Measurements from ENCODE around the gene RFTN1.

RFTN1 gene

DNA sequence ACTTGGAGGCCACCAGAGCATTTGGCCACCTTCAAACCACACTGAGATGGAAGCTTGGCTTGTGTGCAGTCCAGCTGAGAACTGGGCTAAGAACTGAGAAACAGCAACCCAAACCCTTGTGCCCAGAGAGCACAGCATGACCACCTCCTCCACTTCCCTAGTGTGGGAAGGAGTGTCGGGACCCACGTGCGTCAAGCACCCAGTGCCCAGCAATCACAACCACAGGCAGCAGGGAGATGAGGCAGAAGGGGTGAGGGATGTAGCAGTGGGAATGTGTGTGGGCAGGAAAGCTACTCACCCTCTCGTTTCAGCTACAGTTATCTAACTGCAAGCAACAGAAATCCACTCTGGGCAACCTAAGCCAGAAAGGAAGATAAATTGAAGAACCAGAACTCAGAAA, 25.0 kb upstream of the RFTN1 start:
- Histone ChIP-seq H3K9ac (ENCODE audit: low read depth, low read length, poor library complexity, severe bottlenecking) (no peak overlapping the region), H3K4me3 (ENCODE audit: low read length, poor library complexity, severe bottlenecking) (no peak overlapping the region), H3K4me2 (ENCODE audit: low read depth, low read length, poor library complexity, severe bottlenecking) (no peak overlapping the region), H3K4me1 (ENCODE audit: insufficient read depth, low read length, poor library complexity, severe bottlenecking) (peaks cover 3% of the 10 kb centered on the region), H3K9me2 (replicated peaks; ENCODE audit: low read depth, low read length) (no peaks in the 10 kb centered on the region), H2AFZ (ENCODE audit: low read length) (no peak overlapping the region), H4K20me1 (ENCODE audit: insufficient read depth, low read length, poor library complexity, severe bottlenecking) (no peaks in the 10 kb centered on the region), H3K36me3 (ENCODE audit: insufficient read depth, low read length) (no peaks in the 10 kb centered on the region), H3F3A (ENCODE audit: low read depth) (no peaks in the 10 kb centered on the region), H3K9me3 (ENCODE audit: insufficient read depth, low read depth, low read length) (no peaks in the 10 kb centered on the region), H3K27me3 (ENCODE audit: insufficient read depth, low read length, poor library complexity, severe bottlenecking) (no peaks in the 10 kb centered on the region), H3K79me2 (ENCODE audit: insufficient read depth, low read length) (no peaks in the 10 kb centered on the region)
- no peak for TF ChIP-seq EZH2phosphoT487 (IDR thresholded peaks at IDR 0.05; ENCODE audit: borderline replicate concordance)
- TF ChIP-seq, protein P1, sequence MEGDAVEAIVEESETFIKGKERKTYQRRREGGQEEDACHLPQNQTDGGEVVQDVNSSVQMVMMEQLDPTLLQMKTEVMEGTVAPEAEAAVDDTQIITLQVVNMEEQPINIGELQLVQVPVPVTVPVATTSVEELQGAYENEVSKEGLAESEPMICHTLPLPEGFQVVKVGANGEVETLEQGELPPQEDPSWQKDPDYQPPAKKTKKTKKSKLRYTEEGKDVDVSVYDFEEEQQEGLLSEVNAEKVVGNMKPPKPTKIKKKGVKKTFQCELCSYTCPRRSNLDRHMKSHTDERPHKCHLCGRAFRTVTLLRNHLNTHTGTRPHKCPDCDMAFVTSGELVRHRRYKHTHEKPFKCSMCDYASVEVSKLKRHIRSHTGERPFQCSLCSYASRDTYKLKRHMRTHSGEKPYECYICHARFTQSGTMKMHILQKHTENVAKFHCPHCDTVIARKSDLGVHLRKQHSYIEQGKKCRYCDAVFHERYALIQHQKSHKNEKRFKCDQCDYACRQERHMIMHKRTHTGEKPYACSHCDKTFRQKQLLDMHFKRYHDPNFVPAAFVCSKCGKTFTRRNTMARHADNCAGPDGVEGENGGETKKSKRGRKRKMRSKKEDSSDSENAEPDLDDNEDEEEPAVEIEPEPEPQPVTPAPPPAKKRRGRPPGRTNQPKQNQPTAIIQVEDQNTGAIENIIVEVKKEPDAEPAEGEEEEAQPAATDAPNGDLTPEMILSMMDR (conservative IDR thresholded peaks at IDR 0.05; ENCODE audit: low read length) = no peak

DNA sequence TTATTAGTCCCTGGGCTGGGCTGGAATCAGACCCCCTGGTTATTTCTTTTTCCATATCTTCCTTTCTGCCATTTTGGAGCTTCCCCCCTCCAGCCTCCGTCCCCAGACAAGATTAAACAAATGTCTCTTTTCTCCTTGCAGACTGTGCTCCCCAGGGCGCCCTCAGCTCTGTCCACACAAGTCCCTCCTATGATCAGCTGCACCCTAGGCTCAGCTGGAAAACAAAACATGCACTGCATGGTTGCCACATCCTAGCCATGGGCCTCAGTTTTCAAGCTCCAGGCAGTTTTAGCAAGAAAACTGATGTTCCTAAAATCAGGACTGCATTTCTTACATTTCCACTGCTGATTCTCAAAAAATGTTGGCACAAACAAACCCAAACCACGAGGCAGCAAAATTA, 23.5 kb upstream of the RFTN1 start:
- Histone ChIP-seq H3K79me2 (ENCODE audit: insufficient read depth, low read length) (no peaks in the 10 kb centered on the region), H3K27me3 (ENCODE audit: insufficient read depth, low read length, poor library complexity, severe bottlenecking) (no peaks in the 10 kb centered on the region), H3F3A (ENCODE audit: low read depth) (no peaks in the 10 kb centered on the region), H3K36me3 (ENCODE audit: insufficient read depth, low read length) (no peaks in the 10 kb centered on the region), H3K9me2 (replicated peaks; ENCODE audit: low read depth, low read length) (no peaks in the 10 kb centered on the region), H3K9me3 (ENCODE audit: insufficient read depth, low read depth, low read length) (no peaks in the 10 kb centered on the region), H3K9ac (ENCODE audit: low read depth, low read length, poor library complexity, severe bottlenecking) (no peak overlapping the region), H3K4me2 (ENCODE audit: low read depth, low read length, poor library complexity, severe bottlenecking) (no peak overlapping the region), H4K20me1 (ENCODE audit: insufficient read depth, low read length, poor library complexity, severe bottlenecking) (no peaks in the 10 kb centered on the region), H3K4me3 (ENCODE audit: low read length, poor library complexity, severe bottlenecking) (no peak overlapping the region), H3K4me1 (ENCODE audit: insufficient read depth, low read length, poor library complexity, severe bottlenecking) (no peaks in the 10 kb centered on the region), H2AFZ (ENCODE audit: low read length) (no peak overlapping the region)
- TF ChIP-seq EZH2phosphoT487 (IDR thresholded peaks at IDR 0.05; ENCODE audit: borderline replicate concordance) = no peak
- TF ChIP-seq, protein P1 (conservative IDR thresholded peaks at IDR 0.05; ENCODE audit: low read length) = no peak

DNA sequence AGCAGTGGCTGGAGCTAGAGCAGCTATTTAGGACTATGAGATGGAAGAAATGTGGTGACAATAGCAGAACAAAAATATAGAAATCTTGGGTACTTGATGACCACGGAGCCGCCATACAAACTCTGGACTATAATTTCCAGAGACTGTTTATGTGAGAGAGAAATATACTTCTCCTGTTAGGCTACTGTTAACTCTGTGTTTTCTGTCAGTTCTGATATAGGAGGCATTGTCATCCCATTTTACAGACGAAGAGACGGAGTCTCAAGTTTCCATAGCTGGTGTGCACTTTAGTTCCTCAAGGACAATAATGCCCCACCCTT, 22.8 kb upstream of the RFTN1 start:
- H3K4me2 ChIP-seq (ENCODE audit: low read depth, low read length, poor library complexity, severe bottlenecking) = no peak overlapping the region
- no peak overlapping the region for H3K4me3 ChIP-seq (ENCODE audit: low read length, poor library complexity, severe bottlenecking)
- no peaks in the 10 kb centered on the region for H3K79me2 ChIP-seq (ENCODE audit: insufficient read depth, low read length)
- H4K20me1 ChIP-seq (ENCODE audit: insufficient read depth, low read length, poor library complexity, severe bottlenecking) = no peaks in the 10 kb centered on the region
- H3K4me1 ChIP-seq (ENCODE audit: insufficient read depth, low read length, poor library complexity, severe bottlenecking) = no peaks in the 10 kb centered on the region
- H3K9me2 ChIP-seq (replicated peaks; ENCODE audit: low read depth, low read length) = no peaks in the 10 kb centered on the region
- no peak overlapping the region for H3K9ac ChIP-seq (ENCODE audit: low read depth, low read length, poor library complexity, severe bottlenecking)
- TF ChIP-seq EZH2phosphoT487 (IDR thresholded peaks at IDR 0.05; ENCODE audit: borderline replicate concordance) = no peak
- TF ChIP-seq, protein P1 (conservative IDR thresholded peaks at IDR 0.05; ENCODE audit: low read length) = no peak; the same call in 1 of the 2 replicates
- H3K9me3 ChIP-seq (ENCODE audit: insufficient read depth, low read depth, low read length) = no peaks in the 10 kb centered on the region
- H3F3A ChIP-seq (ENCODE audit: low read depth) = no peaks in the 10 kb centered on the region
- no peaks in the 10 kb centered on the region for H3K27me3 ChIP-seq (ENCODE audit: insufficient read depth, low read length, poor library complexity, severe bottlenecking)
- no peak overlapping the region for H2AFZ ChIP-seq (ENCODE audit: low read length)
- H3K36me3 ChIP-seq (ENCODE audit: insufficient read depth, low read length) = no peaks in the 10 kb centered on the region

Data from Loucy (cell line).